Skeletal muscle cell (primary cell): ENCODE measurements around the gene ZPR1.

Source experiments
- DNase-seq: peaks from one replicate; pipeline ENCODE4 v3.0.0-alpha.2; 2010; ENCODE audit warnings: low read depth
- H3K4me3 ChIP-seq: 2 replicates; pipeline ENCODE4 v1.5.1; 2011; ENCODE audit warnings: low read depth, mild to moderate bottlenecking, control low read depth, low read length, moderate library complexity

Gene ZPR1

DNA sequence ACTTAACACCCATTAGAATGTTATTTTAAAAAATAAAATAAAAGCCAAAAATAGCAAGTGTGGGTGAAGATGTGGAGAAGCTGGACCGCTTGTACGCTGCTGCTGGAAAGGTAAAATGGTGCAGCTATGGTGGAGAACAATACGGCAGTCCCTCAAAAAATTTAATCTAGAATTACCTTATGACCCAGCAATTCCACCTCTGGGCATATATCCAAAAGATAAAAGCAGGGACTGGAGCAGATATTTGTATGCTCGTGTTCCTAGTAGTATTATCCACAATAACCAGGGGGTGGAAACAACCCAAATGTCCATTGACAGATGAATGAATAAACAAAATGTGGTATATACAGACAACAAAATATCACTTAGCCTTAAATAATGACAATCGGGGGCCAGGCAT, 10.0 kb upstream of the ZPR1 start:
- no peak overlapping the region for H3K4me3 ChIP-seq
- no peak for DNase-seq

DNA sequence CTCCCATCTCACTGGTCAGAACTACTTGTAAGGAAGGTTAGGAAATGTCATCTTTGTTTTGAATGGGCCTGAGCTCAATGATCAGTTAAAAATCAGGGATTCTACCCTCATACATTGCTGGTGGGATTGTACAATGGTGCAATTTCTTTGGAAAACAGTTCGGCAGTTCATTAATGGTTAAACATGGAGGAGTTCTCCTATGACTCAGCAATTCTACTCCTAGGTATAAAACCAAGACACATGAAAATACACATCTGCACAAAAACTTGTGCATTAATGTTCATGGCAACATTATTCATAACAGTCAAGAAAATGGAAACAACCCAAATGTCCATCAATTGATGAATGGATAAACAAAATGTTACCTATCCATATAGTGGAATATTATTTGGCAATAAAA, 8.7 kb upstream of the ZPR1 start:
- H3K4me3 ChIP-seq = no peak overlapping the region
- DNase-seq = no peak

DNA sequence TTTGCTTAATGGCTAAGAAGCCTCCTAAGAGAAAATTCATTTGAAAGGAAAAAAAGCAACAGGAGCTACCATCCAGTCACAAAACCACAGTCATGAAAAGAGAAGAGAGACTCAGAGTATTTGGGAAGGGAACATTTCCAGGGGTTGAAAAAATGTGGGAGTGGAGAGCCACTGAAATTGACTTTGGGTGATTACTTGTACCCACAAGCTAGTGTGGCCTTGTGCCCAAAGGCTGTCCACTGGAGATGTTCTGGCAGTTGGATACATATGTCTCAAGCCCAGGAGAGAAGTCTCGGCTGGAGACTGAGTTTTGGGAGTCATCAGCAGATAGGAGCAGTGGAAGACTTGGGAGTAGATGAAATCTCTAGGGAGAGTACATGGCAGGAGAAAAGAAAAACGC, 7.0 kb upstream of the ZPR1 start:
- H3K4me3 ChIP-seq = no peak overlapping the region
- no peak for DNase-seq

DNA sequence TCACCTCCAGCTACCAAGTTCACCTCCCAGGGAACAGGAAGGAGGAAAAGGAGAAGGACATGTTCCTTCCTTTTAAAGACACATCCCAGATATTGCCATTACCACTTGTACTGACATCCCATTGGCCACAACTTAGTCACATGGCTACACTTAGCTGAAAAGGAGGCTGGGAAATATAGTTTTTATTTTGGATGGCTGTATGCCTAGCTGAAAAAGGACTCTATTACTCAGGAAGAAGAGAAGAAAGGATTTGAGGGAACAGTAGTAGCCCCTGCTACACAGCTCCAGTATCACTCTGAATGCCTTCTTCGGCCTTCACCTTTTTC, 5.9 kb upstream of the ZPR1 start:
- H3K4me3 ChIP-seq = no peak overlapping the region
- DNase-seq = no peak

DNA sequence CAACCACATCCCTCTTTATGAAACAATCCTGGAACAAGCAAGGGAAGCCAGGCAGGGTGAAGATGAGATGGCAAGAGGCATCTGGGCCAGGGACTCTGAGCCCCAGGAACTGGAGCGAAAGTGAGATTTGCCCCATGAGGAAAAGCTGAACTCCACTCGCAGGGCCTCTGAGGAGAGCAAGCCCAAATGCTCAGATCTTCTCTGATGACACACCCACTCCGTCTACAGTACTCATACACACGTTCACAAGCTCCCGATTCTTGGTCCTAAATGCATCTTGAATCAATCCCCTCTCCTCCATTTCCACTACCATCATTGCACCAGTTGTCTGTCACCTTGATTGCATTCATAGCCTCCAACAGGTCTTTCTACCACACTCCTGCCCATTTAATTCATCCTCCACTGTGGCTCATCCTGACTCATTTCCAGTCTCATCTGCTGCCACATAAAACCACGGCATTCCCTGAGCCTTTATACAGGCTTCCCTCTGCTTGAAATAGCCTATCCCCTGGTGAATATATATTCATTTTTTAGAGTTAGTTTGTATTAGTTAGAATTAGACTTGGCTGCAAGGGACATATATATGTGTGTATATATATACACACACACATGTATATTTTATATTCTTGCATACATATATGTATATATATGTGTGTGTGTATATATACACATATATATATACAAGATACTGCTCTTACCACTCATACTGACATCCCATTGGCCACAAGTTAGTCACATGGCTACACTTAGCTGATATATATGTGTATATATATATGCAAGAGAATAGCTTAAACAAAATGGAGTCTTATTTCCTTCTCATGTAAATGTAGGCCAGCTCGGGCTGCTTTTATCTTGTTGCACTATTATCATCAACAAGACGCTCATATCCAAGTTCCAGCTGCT, 5.3 kb upstream of the ZPR1 start:
- H3K4me3 ChIP-seq = no peak overlapping the region
- peak; percentile 48 for DNase-seq

DNA sequence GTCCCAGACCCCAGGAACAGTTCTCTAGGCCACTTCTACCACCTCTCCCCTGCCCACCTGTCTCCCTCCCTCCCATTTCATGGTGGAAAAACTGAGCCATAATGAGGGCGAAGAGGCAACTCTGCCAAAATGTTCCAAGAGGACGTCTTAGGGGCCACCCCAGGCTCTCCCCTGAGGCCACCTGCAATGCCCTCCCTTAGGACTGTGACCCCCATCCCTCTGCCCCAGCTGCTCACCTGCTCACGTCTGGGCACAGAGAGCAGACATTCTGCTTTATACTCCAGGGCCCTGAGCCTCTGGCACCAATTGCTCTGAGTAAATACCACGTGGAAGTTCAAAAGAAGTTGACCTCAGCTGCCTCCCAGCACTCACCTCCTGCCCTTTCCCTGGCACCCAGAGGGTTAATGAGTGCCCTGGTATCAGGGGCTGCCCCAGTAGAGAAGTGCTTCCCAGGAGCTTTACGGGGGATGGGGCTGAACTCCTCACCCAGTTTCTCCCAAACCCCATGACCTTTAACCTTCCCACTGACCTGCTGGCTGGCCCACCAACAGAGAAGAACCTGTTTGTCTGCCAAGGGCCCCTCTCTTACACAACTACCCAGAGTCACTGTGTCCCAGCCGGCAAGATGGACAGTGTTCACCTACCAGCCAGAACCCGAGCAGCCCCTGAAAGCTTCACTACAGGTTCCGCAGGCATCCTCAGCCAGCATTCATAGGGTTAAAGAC, 4.5 kb upstream of the ZPR1 start:
- DNase-seq = no peak
- no peak overlapping the region for H3K4me3 ChIP-seq

DNA sequence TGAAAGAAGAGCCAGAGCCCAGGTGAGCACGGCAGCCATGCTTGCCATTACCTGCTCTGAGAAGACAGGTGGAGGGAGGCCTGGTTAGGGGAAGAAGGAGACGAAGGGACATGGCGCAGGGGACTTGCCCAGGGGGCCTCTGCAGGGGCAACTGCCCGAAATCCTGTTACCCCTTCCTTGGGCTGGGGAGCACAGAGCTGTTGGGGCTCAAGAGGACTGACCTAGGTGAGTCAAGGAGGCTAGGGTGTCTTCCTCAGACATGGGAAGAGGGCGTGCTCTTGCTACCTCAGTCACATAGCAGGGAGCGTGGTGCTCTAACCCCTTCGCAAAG, 4.0 kb upstream of the ZPR1 start, which contains the start of gene APOA5:
Gene APOA5, minus strand, starts transcription at position 67 of the 331 bp plus-strand sequence. Its CDS starts 19 bp downstream, at position 48.
- H3K4me3 ChIP-seq = no peak within 1 kb of the TSS
- DNase-seq = no peak

DNA sequence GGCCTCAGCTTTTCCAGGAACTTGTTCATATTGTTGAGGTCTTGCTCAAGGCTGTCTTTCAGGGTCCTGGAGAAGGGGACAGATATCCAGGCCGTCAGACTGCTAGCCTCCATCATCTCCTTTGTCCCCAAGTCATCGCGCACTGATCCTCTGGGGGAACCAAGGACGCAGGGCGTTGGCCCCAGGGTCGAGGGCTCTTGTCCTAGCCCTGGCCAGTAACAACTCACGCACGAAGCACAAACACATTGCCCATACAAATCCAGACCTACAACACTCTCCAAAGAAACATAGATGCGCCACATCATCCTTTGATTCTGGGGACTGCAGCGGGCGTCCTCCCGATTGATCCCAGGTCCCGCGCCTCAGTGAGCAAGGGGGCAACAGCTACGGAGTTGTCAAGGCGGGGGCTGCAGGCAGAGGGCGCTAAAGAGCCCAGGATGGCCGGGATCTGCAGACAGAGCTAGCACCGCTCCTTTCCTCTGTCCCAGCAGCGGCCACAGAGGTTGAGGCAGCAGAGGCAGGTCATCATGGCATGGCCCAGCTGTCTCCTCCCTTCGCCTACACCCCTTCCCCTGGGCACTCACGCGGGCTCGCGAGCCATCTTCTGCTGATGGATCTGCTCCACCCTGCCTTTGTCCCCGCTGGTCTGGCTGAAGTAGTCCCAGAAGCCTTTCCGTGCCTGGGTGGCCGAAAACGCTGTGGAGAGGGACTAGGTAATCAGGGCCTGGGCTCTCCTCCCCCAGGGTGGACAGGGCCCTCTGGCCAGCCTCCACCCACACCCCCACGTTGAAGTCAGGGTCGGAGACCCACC, 3.4 kb upstream of the ZPR1 start:
- DNase-seq = peak; percentile 9
- H3K4me3 ChIP-seq = no peak overlapping the region

DNA sequence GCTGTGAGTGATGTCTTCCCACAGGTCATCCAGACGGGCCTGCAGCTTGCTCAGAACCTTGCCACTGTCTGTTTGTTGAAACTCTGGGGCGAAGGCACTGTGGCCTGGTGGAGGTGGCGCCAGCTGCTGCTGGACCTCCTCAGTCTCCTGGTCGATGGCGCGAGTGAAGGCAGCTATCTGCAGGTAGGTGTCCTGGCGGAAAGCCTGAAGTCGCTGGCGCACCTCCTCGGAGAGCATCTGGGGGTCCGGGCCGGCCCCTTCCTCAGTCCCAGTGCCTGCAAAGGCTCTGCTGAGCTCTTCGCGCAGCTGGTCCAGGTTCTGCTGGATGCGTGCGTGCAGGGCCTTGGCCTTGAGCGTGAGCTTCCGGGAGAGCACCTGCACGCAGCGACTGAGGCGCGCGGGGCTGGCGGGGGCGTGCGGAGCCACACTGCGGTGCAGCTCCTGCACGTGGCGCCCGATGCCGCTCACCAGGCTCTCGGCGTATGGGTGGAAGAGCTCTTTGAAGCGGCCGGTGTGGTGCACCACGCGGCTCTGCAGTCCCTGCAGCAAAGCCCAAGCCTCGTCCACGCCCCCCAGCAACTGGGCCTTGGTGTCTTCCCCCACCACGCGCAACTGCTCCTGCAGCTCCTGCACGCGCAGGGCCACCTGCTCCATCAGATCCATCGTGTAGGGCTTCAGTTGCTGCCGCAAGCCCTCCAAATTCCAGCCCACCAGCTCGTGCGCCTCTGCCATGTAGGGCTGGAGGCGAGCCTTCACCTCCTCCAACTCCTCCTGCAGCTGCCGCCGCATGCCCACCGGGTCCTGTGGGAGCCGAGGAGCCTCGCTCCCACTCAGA, 2.6 kb upstream of the ZPR1 start:
- DNase-seq = no peak
- H3K4me3 ChIP-seq = no peak overlapping the region

DNA sequence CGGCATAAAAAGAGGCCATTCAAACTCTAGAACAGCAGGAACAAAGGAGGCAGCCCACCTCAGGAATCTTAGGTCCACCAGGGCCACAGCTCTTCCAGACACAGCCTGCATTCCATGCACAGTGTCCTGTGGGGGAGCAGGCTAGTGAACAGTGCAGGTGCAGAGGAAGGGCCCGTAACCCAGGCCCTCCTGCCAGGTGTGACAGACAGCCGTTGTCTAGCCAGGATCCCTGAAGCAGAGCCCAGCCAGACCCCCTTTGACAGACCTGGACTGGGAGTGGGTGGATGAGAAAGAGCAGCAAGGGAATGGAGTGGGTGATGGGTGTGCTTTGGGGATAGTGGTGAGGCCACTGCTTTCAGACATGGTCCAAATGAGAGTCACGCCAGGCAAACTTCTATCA, 1.2 kb upstream of the ZPR1 start:
- no peak overlapping the region for H3K4me3 ChIP-seq
- no peak for DNase-seq

DNA sequence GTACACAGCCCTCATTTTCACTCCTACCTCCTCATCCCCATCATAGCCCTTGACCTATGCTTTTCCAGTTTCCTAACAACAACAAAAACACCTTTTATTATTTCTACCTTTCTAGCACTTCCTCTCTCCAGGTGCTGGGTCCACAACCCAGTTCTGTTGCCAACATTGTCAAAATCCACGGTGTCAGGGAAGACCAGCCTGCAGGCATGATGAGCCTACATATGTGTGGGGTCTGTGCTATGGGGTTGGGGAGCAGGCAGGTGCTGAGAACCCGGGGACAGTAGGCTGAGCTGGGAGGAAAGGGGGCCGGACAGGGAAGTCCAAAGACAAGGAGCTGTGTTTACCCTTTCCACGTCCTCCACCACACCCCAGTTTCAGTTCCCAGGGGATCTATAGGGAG, 711 bp upstream of the ZPR1 start:
- H3K4me3 ChIP-seq = peak overlapping the region; percentile 70
- DNase-seq = no peak

DNA sequence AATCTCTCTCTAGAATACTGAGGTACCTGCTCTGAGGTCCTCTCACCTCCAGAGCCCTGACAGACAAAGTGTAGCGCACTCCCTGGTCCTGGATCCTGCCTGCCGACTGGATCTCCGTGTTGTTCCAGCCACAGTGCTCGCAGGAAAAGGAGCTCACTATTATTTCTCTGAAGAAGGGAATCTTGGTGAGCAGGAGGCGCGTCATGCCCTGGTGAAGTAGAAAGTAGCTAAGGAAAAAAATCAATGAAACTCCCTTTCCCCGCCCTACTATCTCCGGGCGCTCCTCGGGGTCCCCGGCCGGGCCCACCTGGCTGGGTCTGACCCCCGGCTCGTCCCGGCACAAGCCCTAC, 412 bp downstream of the ZPR1 start:
- DNase-seq = no peak
- peak overlapping the region; percentile 70 for H3K4me3 ChIP-seq

DNA sequence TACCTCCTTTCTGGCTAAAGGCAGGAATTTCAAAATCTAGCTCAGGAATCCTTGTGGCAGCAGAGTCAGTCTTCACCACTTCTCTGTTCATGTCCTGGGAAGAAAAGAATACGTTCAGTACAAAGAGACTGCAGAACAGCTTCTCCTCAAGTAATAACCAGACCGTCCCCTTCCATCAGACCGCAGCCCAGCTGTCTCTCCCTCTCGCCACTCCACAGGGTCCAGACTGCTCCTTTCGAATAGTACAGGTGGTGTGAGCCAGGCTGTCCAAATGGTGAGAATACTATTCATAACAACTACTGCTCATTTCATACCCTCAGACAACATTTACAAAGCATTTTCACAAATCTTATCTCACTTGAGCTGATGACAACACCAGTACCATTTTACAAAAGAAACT, 857 bp downstream of the ZPR1 start:
- no peak for DNase-seq
- H3K4me3 ChIP-seq = peak overlapping the region; percentile 70

DNA sequence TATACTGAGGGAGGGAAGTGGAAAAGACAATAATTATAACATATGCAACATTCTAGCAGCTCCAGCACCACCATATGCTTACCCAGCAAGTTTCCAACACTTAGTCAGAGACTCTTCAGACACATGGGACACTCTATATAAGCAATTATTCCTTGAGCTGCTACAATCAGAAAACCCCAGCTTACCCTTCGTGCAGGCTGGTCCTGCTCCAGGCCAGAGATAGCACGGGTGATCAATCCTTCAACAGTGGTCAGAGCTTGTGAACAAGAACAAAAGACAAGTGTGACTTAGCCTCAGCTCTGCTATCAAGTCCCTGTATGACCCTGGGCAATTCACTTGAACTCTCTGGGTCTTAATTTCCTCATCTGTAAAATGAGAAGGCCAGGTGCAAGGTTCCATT, 1.5 kb downstream of the ZPR1 start:
- DNase-seq = no peak
- no peak overlapping the region for H3K4me3 ChIP-seq

DNA sequence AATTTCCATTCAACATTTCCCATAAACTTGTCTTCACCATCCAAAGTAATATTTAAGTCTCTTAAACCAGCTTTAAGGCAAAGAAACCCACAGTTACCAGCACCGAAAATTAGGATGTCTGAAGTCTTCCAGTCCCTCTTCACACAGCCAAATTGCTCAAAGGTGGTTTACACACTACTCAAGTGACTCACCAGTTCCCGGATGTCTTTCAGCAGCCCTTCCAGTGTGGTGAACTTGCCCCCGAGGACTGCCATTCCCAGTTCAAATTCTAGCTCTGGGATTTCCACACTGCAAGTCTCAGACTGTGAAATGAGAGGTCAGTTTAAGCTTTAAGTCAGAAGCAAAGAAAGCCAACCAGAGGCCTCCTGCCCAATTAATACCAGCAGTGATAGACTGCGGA, 5.1 kb downstream of the ZPR1 start:
- DNase-seq = no peak
- H3K4me3 ChIP-seq = no peak overlapping the region

DNA sequence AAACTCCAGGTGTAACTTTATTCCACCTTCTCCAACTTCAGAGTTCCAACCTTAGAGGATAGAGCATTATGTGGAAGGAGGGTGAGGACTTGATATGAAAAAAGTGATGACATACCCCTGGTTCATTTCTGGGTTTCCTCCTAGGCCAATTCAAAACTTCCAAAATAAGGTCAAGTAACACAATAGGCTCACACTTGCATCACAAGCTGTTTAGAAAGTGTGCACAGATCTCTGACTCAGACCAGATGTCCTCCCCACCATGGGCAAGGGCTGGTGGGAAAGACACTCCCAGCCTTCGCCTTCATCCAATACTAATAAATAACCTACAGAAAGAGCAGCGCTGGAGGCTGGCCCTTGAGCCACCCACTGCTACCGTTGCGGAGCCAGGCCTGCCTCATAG, 9.3 kb downstream of the ZPR1 start:
- no peak for DNase-seq

DNA sequence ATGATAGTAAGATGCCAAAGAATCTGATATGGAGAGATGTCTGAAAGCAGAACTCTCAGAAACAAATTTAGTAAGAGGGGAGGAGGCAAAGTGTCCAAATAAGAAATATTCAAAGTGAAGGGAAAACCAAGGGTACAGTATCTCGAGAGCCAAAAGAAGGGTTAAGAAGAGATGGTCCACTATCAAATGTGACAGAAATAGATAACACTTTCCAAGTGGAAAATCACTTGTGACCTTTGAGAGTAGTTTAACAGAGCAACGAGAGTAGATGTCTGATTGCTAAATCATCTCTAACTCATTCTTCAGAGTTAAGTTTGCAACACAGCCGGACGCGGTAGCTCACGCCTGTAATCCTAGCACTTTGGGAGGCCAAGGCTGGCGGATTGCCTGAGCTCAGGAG, 10.8 kb downstream of the ZPR1 start:
- H3K4me3 ChIP-seq = no peak overlapping the region
- no peak for DNase-seq

More for the DNA sequence above, 9.3 kb downstream of the ZPR1 start:
- no peak overlapping the region for H3K4me3 ChIP-seq

DNA sequence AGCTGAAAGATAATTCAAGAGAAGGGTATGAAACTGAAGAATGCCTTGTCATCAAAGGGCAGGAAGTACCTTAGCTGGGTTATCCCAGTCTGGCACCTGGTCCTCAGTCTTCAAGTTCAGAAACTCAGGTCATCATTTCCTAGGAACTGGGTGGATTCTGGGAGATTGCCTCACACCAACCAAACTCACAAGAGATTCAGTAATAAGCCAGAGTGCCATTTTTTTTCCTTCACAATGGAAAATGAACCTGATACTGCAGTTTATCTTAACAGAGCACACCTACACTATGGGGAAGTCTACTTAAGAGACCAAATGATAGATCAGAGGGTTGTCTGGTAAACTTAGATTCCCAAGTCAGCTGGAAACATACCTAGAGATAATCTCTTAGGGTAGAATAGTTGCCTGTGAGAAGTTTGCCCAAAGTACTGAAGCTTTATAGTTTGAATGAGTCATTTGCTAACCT, 11.3 kb downstream of the ZPR1 start:
- H3K4me3 ChIP-seq = no peak overlapping the region
- DNase-seq = no peak

DNA sequence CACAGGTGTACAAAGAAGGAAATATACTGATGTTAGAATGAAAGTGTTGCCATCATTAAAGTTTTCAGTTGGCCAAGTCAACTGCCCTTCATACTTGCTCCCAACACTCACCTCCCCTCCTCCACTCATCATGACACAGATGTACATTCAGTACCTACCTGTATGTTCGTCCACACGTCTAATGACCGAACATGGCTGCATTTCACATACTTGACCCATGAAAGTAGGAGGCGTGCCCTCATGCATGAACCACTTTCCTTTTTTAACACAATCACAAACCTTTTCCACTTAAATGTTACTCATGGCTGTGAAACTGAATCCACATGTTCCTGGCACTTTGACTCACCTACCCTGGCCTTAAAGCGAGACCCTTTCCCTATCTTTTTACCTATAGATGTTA, 11.8 kb downstream of the ZPR1 start:
- no peak overlapping the region for H3K4me3 ChIP-seq
- DNase-seq = no peak
